Dendritic cell treated with granulocyte-macrophage colony-stimulating factor and Interleukin-4, amounts not matched to agents 40 ng/mL and 50 ng/mL, for 4 days (primary cell): ENCODE results near the gene NMNAT2.

Source experiments
- H3K27ac Mint-ChIP-seq: one replicate; pipeline ENCODE4 v1.8.0; 2022; ENCODE audit warnings: mild to moderate bottlenecking, mixed read lengths
- H3K27me3 Mint-ChIP-seq: one replicate; pipeline ENCODE4 v1.8.0; 2022; ENCODE audit warnings: mild to moderate bottlenecking, mixed read lengths
- H3K36me3 Mint-ChIP-seq: one replicate; pipeline ENCODE4 v1.8.0; 2022; ENCODE audit warnings: low read depth, mixed read lengths
- H3K4me1 Mint-ChIP-seq: one replicate; pipeline ENCODE4 v1.8.0; 2022; ENCODE audit warnings: low read depth, mixed read lengths
- H3K4me3 Mint-ChIP-seq: one replicate; pipeline ENCODE4 v1.8.0; 2022; ENCODE audit warnings: mild to moderate bottlenecking, moderate library complexity, mixed read lengths
- H3K9me3 Mint-ChIP-seq: one replicate; pipeline ENCODE4 v1.8.0; 2022; ENCODE audit warnings: mixed read lengths
- intact Hi-C: fragments of 100-400 bp; cut with micrococcal nuclease; formaldehyde crosslinking; loops from one replicate; pipeline ENCODE4 v1.15.0; 2022

Gene NMNAT2

DNA sequence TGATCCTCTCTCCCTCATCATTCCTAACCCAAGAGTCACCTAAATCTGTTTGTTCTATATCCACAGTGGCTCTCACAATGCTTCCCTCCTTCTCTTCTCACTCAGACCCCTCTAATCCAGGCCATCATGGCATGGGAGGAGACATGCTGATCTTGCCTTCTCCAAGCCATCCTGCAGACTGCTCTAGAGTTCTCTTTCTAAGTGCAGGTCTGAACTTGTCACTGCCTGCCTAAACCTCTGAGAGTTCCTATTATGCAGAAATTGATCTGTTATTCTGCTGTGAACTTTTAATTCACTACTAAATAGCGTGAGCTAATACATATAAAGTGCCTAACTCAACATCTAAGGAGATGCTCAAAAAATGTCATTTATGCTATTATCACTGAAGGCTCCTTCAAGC lies 205.3 kb downstream of the NMNAT2 start:
- Mint-ChIP-seq H3K9me3 (no peaks in the 10 kb centered on the region), H3K27me3 (peaks cover 16% of the 10 kb centered on the region), H3K27ac (no peak overlapping the region), H3K4me3 (no peak overlapping the region), H3K4me1 (no peaks in the 10 kb centered on the region), H3K36me3 (no peaks in the 10 kb centered on the region)
- intact Hi-C loops = no loop called here

DNA sequence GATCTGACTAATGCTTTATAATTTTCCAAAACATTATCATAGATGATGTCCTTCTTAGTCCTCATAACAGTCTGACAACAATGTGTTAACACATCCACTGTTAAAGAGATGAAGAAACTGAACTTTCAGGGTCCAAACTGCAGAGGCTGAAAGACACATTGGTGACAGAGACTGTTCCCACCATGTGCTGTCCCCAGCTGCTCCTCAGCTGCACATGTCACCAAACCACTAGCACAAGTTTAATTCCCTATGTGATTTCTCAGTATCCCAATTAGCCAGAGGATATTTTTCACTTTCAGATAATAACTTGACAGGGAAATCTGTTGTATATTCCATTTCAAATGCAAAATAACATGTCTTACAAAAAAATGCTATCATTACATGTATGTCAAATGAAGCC lies 207.5 kb downstream of the NMNAT2 start:
- no peak overlapping the region for H3K27ac Mint-ChIP-seq
- H3K4me1 Mint-ChIP-seq = no peaks in the 10 kb centered on the region
- intact Hi-C loops = no loop called here
- no peak overlapping the region for H3K4me3 Mint-ChIP-seq
- H3K27me3 Mint-ChIP-seq = peaks cover 18% of the 10 kb centered on the region
- no peaks in the 10 kb centered on the region for H3K36me3 Mint-ChIP-seq
- H3K9me3 Mint-ChIP-seq = no peaks in the 10 kb centered on the region

DNA sequence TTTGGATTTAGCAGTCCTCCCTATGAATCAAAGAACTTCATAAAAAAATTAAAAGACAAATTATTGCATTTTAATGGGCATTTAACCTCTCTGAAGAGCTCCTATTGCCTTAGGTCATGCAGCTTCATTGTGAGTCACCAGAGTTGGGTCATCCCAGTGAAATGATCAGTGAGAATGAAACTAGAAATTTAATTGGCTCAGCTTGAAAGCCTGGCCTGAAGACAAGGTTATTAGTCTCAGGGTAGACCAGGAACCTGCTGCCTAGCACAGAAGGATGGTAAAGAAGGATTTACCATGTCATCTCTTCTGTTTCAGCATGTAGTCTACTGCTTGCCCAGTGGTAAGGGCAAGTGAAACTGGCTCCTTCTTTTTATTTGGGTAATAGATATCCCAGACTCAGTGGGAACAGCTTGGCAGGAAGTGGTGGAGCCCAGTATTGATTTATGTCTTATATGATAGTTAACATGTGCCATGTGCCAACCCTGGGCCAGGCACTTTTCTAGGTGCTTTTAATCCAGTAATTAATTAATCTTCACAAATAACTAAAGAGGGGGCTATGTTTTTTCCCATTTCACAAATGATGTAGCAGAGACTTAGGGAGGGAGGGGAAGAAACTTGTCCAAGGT lies 208.5 kb downstream of the NMNAT2 start:
- Mint-ChIP-seq H3K9me3 (no peaks in the 10 kb centered on the region), H3K27ac (no peak overlapping the region), H3K4me1 (no peaks in the 10 kb centered on the region), H3K36me3 (no peaks in the 10 kb centered on the region), H3K4me3 (no peak overlapping the region), H3K27me3 (peaks cover 17% of the 10 kb centered on the region)
- intact Hi-C loops = no loop called here

DNA sequence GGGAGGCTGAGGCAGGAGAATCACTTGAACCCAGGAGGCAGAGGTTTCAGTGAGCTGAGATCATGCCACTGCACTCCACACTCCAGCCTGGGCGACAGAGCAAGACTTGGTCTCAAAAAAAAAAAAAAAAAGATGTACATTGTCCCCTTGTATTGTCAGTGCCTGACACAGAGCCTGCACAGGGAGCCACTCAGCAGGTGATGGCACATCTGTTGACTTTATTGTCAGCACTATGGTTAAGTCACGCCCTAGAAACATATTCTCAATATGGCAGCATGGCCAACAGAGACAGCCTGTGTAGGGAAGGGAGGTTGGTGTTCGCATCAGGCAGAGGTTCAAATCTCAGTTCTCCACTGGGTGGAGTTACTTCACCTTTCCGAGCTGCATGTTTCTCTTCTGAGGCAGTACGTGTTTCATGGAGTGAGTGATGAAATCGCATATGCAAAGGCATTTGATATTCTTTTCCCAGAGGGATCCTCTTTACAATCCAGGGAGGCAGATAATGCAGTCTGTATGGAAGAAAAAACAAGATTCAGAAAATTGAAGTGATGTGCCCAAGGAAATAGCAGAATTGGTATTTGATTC lies 211.6 kb downstream of the NMNAT2 start:
- no peaks in the 10 kb centered on the region for H3K9me3 Mint-ChIP-seq
- no peak overlapping the region for H3K27ac Mint-ChIP-seq
- no peaks in the 10 kb centered on the region for H3K36me3 Mint-ChIP-seq
- H3K4me1 Mint-ChIP-seq = no peaks in the 10 kb centered on the region
- H3K27me3 Mint-ChIP-seq = peaks cover 15% of the 10 kb centered on the region
- no peak overlapping the region for H3K4me3 Mint-ChIP-seq
- intact Hi-C loops = no loop called here

DNA sequence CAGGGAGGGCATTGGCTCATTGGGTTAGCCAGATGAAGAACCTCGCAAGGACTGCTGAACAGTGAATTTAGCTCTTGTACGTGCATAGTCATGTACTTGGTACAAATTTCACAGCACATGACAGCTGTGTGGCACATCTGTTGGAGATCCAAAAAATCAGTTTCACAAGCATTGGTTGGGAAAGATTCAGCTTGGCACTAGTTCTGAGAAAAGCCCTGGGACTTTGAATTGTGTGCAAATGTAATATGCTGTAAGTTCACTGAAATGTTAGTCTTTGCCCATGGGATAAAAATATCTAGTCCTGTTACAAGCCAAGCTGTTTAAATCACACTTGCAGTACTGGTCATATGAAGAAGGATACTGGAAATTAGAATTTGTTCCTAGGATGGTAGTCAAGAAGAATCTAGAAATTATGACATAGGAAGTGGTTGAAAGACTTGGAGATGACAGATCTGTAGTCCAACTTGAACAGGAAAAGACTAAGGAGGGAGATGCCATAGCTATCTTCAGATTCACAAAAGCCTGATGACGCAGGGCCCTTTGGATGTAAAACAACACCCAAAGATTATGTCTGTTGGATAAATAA lies 212.9 kb downstream of the NMNAT2 start:
- intact Hi-C loops = no loop called here
- H3K27ac Mint-ChIP-seq = no peak overlapping the region

DNA sequence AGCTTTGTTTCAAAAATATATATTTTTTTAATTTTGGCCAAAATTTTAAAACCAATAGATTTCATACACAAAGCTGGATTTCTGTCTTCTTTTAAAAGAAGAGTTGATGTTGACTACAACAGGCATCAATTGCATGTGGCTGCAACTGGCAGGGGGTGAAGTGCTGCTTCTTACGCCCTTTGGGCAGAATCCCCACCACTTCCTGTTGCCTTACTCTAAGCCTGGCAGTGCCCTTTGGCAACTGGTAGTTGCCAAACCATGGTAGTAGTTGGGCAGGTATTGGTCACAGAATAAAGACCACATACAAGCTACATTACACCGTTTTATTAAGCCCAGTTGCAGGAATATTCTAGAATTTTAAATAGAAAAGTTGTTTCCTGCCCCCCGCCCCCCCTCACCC lies 215.1 kb downstream of the NMNAT2 start:
- H3K4me3 Mint-ChIP-seq = no peak overlapping the region
- H3K27ac Mint-ChIP-seq = no peak overlapping the region
- intact Hi-C loops = no loop called here
- no peaks in the 10 kb centered on the region for H3K4me1 Mint-ChIP-seq
- H3K9me3 Mint-ChIP-seq = no peaks in the 10 kb centered on the region
- H3K36me3 Mint-ChIP-seq = no peaks in the 10 kb centered on the region
- peaks cover 20% of the 10 kb centered on the region for H3K27me3 Mint-ChIP-seq

More for the DNA sequence above, 212.9 kb downstream of the NMNAT2 start:
- H3K4me3 Mint-ChIP-seq = no peak overlapping the region
- no peaks in the 10 kb centered on the region for H3K4me1 Mint-ChIP-seq
- peaks cover 16% of the 10 kb centered on the region for H3K27me3 Mint-ChIP-seq
- no peaks in the 10 kb centered on the region for H3K36me3 Mint-ChIP-seq
- no peaks in the 10 kb centered on the region for H3K9me3 Mint-ChIP-seq

DNA sequence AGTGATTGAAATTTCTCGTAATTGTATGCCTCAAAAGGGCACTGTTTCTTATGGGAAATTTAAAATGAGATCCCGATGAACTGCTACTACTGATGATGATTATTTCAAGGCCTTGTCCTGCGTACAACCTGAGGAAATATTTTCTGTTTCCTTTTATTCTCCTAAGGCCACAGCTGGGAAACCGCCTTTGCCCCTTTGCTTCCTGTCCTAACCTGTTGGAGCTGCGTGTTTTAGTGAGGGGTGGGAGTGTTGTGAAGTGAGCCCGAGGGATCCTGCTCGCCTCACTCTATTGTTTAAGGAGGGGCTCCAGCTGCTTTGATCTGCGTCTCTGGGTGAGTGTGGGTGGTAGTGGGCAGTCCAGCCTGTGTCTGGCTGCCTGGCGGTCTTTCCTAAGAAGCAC lies 217.7 kb downstream of the NMNAT2 start:
- intact Hi-C loops = no loop called here
- no peaks in the 10 kb centered on the region for H3K36me3 Mint-ChIP-seq
- no peaks in the 10 kb centered on the region for H3K4me1 Mint-ChIP-seq
- no peak overlapping the region for H3K4me3 Mint-ChIP-seq
- no peaks in the 10 kb centered on the region for H3K9me3 Mint-ChIP-seq
- H3K27ac Mint-ChIP-seq = no peak overlapping the region
- H3K27me3 Mint-ChIP-seq = peaks cover 17% of the 10 kb centered on the region

DNA sequence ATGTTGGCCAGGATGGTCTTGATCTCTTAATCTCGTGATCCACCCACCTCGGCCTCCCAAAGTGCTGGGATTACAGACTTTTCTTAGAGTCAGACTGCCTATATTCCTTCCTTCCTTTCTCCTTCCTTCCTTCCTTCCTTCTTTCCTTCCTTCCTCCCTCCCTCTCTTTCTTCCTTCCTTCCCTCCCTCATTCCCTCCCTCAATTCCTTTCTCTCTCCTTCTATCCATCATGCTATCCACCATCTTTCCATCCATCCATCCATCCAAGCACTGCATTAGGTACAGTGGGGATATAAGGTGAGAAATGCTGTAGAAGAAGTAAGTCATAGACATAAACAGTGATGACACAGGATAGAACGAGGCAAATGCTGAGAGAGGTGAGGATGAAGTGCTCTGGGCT lies 218.9 kb downstream of the NMNAT2 start:
- H3K27me3 Mint-ChIP-seq = peaks cover 17% of the 10 kb centered on the region
- H3K36me3 Mint-ChIP-seq = no peaks in the 10 kb centered on the region

DNA sequence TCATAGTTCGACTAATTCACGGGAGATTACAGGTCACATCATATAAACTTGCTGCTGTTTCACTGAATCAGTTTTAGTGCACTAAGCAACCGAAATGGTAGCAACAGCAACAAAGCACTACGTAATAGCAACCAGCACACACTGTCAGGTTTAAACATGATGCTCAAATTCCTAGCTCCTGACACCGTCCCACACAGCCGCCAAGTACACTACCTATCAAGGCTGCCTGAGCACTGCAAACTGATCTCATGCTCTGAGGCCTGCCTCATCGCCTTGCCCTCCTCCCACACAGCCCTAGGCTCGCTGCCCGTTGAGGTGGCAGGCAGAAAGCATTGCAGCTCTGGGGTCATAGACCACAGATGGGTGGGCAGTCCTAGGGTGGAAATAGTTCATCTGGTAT lies 219.7 kb downstream of the NMNAT2 start:
- Mint-ChIP-seq H3K9me3 (no peaks in the 10 kb centered on the region), H3K4me1 (no peaks in the 10 kb centered on the region), H3K36me3 (no peaks in the 10 kb centered on the region), H3K27ac (no peak overlapping the region), H3K4me3 (no peak overlapping the region), H3K27me3 (peaks cover 14% of the 10 kb centered on the region)
- intact Hi-C loops = no loop called here

More for the DNA sequence above, 218.9 kb downstream of the NMNAT2 start:
- Mint-ChIP-seq H3K4me3 (no peak overlapping the region), H3K4me1 (no peaks in the 10 kb centered on the region), H3K9me3 (no peaks in the 10 kb centered on the region), H3K27ac (no peak overlapping the region)
- intact Hi-C loops = no loop called here
